CD14-positive monocyte (primary cell): ENCODE data around the gene RNU11. TPM values are rescaled to one million over a fixed set of nuclear protein-coding genes. Genes with fewer than 3 reads are reported as not detected.
"Not testable (repeated sequence)": the region's sequence is repeated elsewhere in the genome, so short reads cannot be mapped to it uniquely, and the experiment has no call there.

Source experiments
- DNase-seq, 3 donors: peaks; one replicate each; pipeline ENCODE4 v3.0.0-alpha.2; 2011 to 2022
- H2AFZ ChIP-seq: 2 replicates; pipeline ENCODE4 v1.6.0; 2012; ENCODE audit warnings: mild to moderate bottlenecking, low read depth, low read length, inconsistent platforms; ENCODE audit not compliant: insufficient read depth, poor library complexity, severe bottlenecking
- H3K27ac ChIP-seq, 2 donors: 1 replicate in 1 of 2; 2 replicates in 1 of 2; pipeline ENCODE4 v1.5.1; 2012 to 2013; ENCODE audit warnings: low read length in 2 of 2, control low read depth in 1 of 2, inconsistent platforms in 1 of 2, low read depth in 1 of 2, mild to moderate bottlenecking in 1 of 2
- H3K27me3 ChIP-seq, 2 donors: one replicate each; pipeline versions ENCODE4 v1.6.0 to v1.6.1; 2011 to 2013; ENCODE audit warnings: low read length in 2 of 2; ENCODE audit not compliant: control insufficient read depth in 2 of 2, insufficient read depth in 2 of 2
- H3K36me3 ChIP-seq, 2 donors: replicated peaks in 1 of 2; 1 replicate in 1 of 2; 2 replicates in 1 of 2; pipeline versions ENCODE4 v1.5.1 to v1.6.1; 2012 to 2013; ENCODE audit warnings: low read length in 2 of 2, control low read depth in 1 of 2, inconsistent platforms in 1 of 2, mild to moderate bottlenecking in 1 of 2; ENCODE audit not compliant: insufficient read depth in 2 of 2, control insufficient read depth in 1 of 2
- H3K4me1 ChIP-seq, 2 donors: 1 replicate in 1 of 2; 2 replicates in 1 of 2; pipeline versions ENCODE4 v1.5.1 to v1.6.1; 2012 to 2013; ENCODE audit warnings: low read length in 2 of 2, control low read depth in 1 of 2, inconsistent platforms in 1 of 2, mild to moderate bottlenecking in 1 of 2, moderate library complexity in 1 of 2; ENCODE audit not compliant: insufficient read depth in 2 of 2, control insufficient read depth in 1 of 2
- H3K4me2 ChIP-seq: replicated peaks from 2 replicates; pipeline ENCODE3; 2012; ENCODE audit warnings: low read length, moderate library complexity, mild to moderate bottlenecking; ENCODE audit not compliant: poor library complexity, severe bottlenecking; ENCODE audit errors: extremely low read depth
- H3K4me3 ChIP-seq, 3 experiments: fragments of 200-600 bp in 1 of 3; sonication (generic) in 1 of 3; replicated peaks in 1 of 3; 1 replicate in 2 of 3; 2 replicates in 1 of 3; pipeline ENCODE4 v1.5.1; 2011 to 2013; ENCODE audit warnings: low read length in 3 of 3, mild to moderate bottlenecking in 3 of 3, control low read depth in 2 of 3, low read depth in 2 of 3, inconsistent platforms in 1 of 3, moderate library complexity in 1 of 3
- H3K79me2 ChIP-seq: 2 replicates; pipeline ENCODE4 v1.6.0; 2012; ENCODE audit warnings: mild to moderate bottlenecking, control low read depth, inconsistent platforms, low read length, moderate library complexity; ENCODE audit not compliant: insufficient read depth
- H3K9ac ChIP-seq: 2 replicates; pipeline ENCODE4 v1.6.0; 2017; ENCODE audit warnings: low read length, mild to moderate bottlenecking; ENCODE audit not compliant: insufficient read depth, poor library complexity, severe bottlenecking
- H3K9me3 ChIP-seq, 2 donors: replicated peaks in 1 of 2; 1 replicate in 1 of 2; 2 replicates in 1 of 2; pipeline versions ENCODE4 v1.5.1 to v1.6.1; 2012 to 2013; ENCODE audit warnings: low read length in 2 of 2, control low read depth in 1 of 2; ENCODE audit not compliant: control insufficient read depth in 1 of 2, insufficient read depth in 1 of 2
- H4K20me1 ChIP-seq: 2 replicates; pipeline ENCODE4 v1.6.0; 2012; ENCODE audit warnings: mild to moderate bottlenecking, low read length, control low read depth, moderate library complexity; ENCODE audit not compliant: insufficient read depth
- H3K27ac Mint-ChIP-seq, 7 donors: one replicate each; pipeline ENCODE4 v1.8.0; 2020; ENCODE audit warnings: mild to moderate bottlenecking in 7 of 7, mixed read lengths in 7 of 7, moderate library complexity in 6 of 7, inconsistent platforms in 2 of 7
- H3K27me3 Mint-ChIP-seq, 3 donors: one replicate each; pipeline ENCODE4 v1.8.0; 2021 to 2022; ENCODE audit warnings: low read depth in 3 of 3, mild to moderate bottlenecking in 3 of 3, mixed read lengths in 3 of 3, moderate library complexity in 3 of 3, inconsistent platforms in 1 of 3
- H3K36me3 Mint-ChIP-seq, 2 donors: one replicate each; pipeline ENCODE4 v1.8.0; 2020; ENCODE audit warnings: mixed read lengths in 2 of 2, inconsistent platforms in 1 of 2, mild to moderate bottlenecking in 1 of 2
- H3K4me1 Mint-ChIP-seq: one replicate; pipeline ENCODE4 v1.8.0; 2020; ENCODE audit warnings: mild to moderate bottlenecking, mixed read lengths
- H3K4me3 Mint-ChIP-seq, 2 donors: one replicate each; pipeline ENCODE4 v1.8.0; 2020; ENCODE audit warnings: mild to moderate bottlenecking in 2 of 2, mixed read lengths in 2 of 2, moderate library complexity in 1 of 2
- H3K9me3 Mint-ChIP-seq, 7 donors: one replicate each; pipeline ENCODE4 v1.8.0; 2020 to 2022; ENCODE audit warnings: mixed read lengths in 7 of 7, mild to moderate bottlenecking in 6 of 7, moderate library complexity in 6 of 7, inconsistent platforms in 2 of 7
- CTCF ChIP-seq: fragments of 200-600 bp; IDR thresholded peaks from one replicate; pipeline ENCODE4 v1.8.0; 2022; ENCODE audit warnings: antibody characterized with exemption, mild to moderate bottlenecking
- WGBS: methylation state at CpG from one replicate; pipeline ENCODE4 v1.1.5; 2013; ENCODE audit warnings: missing lambda C conversion rate; ENCODE audit not compliant: insufficient coverage; 5-methylcytosine and 5-hydroxymethylcytosine counted together
- intact Hi-C, 2 donors: fragments of 100-400 bp; cut with micrococcal nuclease; formaldehyde crosslinking; loops; one replicate each; pipeline versions ENCODE4 v1.15.0 to v1.15.1; 2023
- polyA plus RNA-seq, 3 donors: library from polyadenylated mRNA; depleted of rRNA in 1 of 3; unstranded in 2 of 3; stranded (reverse) in 1 of 3; fragments of 300-500 nt in 2 of 3; fragments of >200 nt in 1 of 3; fragmentation: Illumina TruSeq in 2 of 3; gene quantifications; 1 replicate in 2 of 3; 2 replicates in 1 of 3; pipeline ENCODE4 v1.2.3, GENCODE V29; 2012 to 2021

The RNU11 gene
- polyA plus RNA-seq, 3 donors: not detected

DNA sequence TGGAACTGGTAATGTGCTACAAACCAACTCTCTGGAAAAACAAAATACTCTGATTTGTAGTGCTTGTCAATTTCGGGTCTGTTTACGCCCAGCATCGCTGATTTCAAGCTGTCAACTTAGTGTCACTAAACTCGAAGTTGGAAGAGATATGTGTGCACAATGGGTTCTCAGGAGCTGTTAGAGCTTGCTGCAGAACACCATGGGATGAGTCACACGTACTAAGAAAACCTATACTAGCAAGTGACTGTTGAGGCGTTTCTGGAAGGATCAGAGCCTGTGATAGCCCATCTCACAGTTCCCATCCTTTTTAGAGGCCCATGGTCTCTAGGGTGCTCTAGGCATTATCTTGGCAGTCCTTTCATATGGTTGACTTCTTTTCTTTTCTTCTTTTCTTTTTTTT lies 34.4 kb downstream of the RNU11 start:
- H3K4me1 ChIP-seq: no peaks in the 10 kb centered on the region
- no peaks in the 10 kb centered on the region for H3K4me1 Mint-ChIP-seq
- no peak overlapping the region for H3K4me3 Mint-ChIP-seq
- peaks cover 53 to 70% of the 10 kb centered on the region in 2 donors for H3K36me3 Mint-ChIP-seq
- intact Hi-C loops: no loop called here
- no peaks in the 10 kb centered on the region for H3K27me3 ChIP-seq
- DNase-seq: no peak
- H3K4me3 ChIP-seq: no peak overlapping the region
- peaks cover 0 to 2% (median 0%) of the 10 kb centered on the region in 3 donors for H3K27me3 Mint-ChIP-seq
- H4K20me1 ChIP-seq: peaks cover 18% of the 10 kb centered on the region
- no peak for TF ChIP-seq CTCF
- no peak overlapping the region for H3K4me2 ChIP-seq
- H3K9ac ChIP-seq: no peak overlapping the region
- H3K79me2 ChIP-seq: peaks cover 30% of the 10 kb centered on the region
- H3K27ac ChIP-seq: no peak overlapping the region
- no peaks in the 10 kb centered on the region for H3K9me3 Mint-ChIP-seq
- H3K27ac Mint-ChIP-seq: peak overlapping the region in 1 of 7 donors; percentile 44
- H3K36me3 ChIP-seq: peaks cover 50 to 80% of the 10 kb centered on the region in 2 donors
- WGBS: 93% methylated on average over 3 of the region's 6 CpGs
- no peak overlapping the region for H2AFZ ChIP-seq
- H3K9me3 ChIP-seq: no peaks in the 10 kb centered on the region

GRCh38 chr1:28684937-28685336 lies 36.5 kb downstream of the RNU11 start:
- Mint-ChIP-seq H3K4me3 (no peak overlapping the region), H3K36me3 (peaks cover 56 to 84% of the 10 kb centered on the region in 2 donors), H3K27ac (no peak overlapping the region), H3K27me3 (peaks cover 0 to 2% (median 0%) of the 10 kb centered on the region in 3 donors), H3K4me1 (no peaks in the 10 kb centered on the region), H3K9me3 (no peaks in the 10 kb centered on the region)
- Histone ChIP-seq H3K4me3 (no peak overlapping the region), H2AFZ (no peak overlapping the region), H3K4me2 (no peak overlapping the region), H3K27me3 (no peaks in the 10 kb centered on the region), H3K9ac (no peak overlapping the region), H3K4me1 (no peaks in the 10 kb centered on the region), H4K20me1 (peaks cover 9% of the 10 kb centered on the region), H3K9me3 (no peaks in the 10 kb centered on the region), H3K36me3 (peaks cover 61 to 95% of the 10 kb centered on the region in 2 donors), H3K27ac (no peak overlapping the region), H3K79me2 (peaks cover 11% of the 10 kb centered on the region)
- TF ChIP-seq CTCF: no peak
- DNase-seq: no peak
- no CpG with 5 or more reads among the region's 4 CpGs for WGBS
- intact Hi-C loops: no loop called here

- H3K27me3 Mint-ChIP-seq, intact Hi-C loops, H3K4me1 Mint-ChIP-seq, H4K20me1 ChIP-seq, H3K27me3 ChIP-seq, H3K79me2 ChIP-seq, H3K9me3 ChIP-seq, H3K4me2 ChIP-seq, H2AFZ ChIP-seq, H3K9ac ChIP-seq, H3K27ac ChIP-seq, H3K4me3 Mint-ChIP-seq, H3K4me1 ChIP-seq, H3K9me3 Mint-ChIP-seq, H3K4me3 ChIP-seq, DNase-seq: not testable (repeated sequence)
- Mint-ChIP-seq H3K27ac (peak overlapping the region in 1 of 7 donors; percentile 30), H3K36me3 (peaks cover 42 to 88% of the 10 kb centered on the region in 2 donors)
- no CpG with 5 or more reads among the region's 1 CpG for WGBS
- H3K36me3 ChIP-seq: peaks cover 67 to 89% of the 10 kb centered on the region in 2 donors
Observed at GRCh38 chr1:28691627-28692026, 43.2 kb downstream of the RNU11 start.
